Activated CD4-positive, alpha-beta T cell treated with anti-CD3 and anti-CD28 coated beads, Interleukin-2, amount 10 ng/mL, durations not matched to agents 24 days and 14 days (primary cell): ENCODE data around the gene SLC36A1. TPM values are rescaled to one million over a fixed set of nuclear protein-coding genes. Genes with fewer than 3 reads are reported as not detected.
"Not testable (repeated sequence)": the region's sequence is repeated elsewhere in the genome, so short reads cannot be mapped to it uniquely, and the experiment has no call there.

Experiments used
- DNase-seq: peaks from one replicate; pipeline ENCODE4 v3.0.0; 2022
- H3K27ac Mint-ChIP-seq: one replicate; pipeline ENCODE4 v1.8.0; 2022; ENCODE audit warnings: mild to moderate bottlenecking, mixed read lengths
- H3K27me3 Mint-ChIP-seq: one replicate; pipeline ENCODE4 v1.8.0; 2022; ENCODE audit warnings: mixed read lengths
- H3K36me3 Mint-ChIP-seq: one replicate; pipeline ENCODE4 v1.8.0; 2022; ENCODE audit warnings: low read depth, mild to moderate bottlenecking, mixed read lengths
- H3K4me1 Mint-ChIP-seq: one replicate; pipeline ENCODE4 v1.8.0; 2021; ENCODE audit warnings: mixed read lengths
- H3K4me3 Mint-ChIP-seq: one replicate; pipeline ENCODE4 v1.8.0; 2022; ENCODE audit warnings: mild to moderate bottlenecking, moderate library complexity, mixed read lengths
- H3K9me3 Mint-ChIP-seq: one replicate; pipeline ENCODE4 v1.8.0; 2021; ENCODE audit warnings: mixed read lengths
- intact Hi-C: fragments of 100-400 bp; cut with micrococcal nuclease; formaldehyde crosslinking; loops from one replicate; pipeline ENCODE4 v1.15.1; 2023
- total RNA-seq: library from RNA; stranded (reverse); gene quantifications from 2 replicates; pipeline ENCODE4 v1.2.3, GENCODE V29; 2022

Gene SLC36A1
- total RNA-seq = 7.2 and 7.8 TPM in 2 replicates

DNA sequence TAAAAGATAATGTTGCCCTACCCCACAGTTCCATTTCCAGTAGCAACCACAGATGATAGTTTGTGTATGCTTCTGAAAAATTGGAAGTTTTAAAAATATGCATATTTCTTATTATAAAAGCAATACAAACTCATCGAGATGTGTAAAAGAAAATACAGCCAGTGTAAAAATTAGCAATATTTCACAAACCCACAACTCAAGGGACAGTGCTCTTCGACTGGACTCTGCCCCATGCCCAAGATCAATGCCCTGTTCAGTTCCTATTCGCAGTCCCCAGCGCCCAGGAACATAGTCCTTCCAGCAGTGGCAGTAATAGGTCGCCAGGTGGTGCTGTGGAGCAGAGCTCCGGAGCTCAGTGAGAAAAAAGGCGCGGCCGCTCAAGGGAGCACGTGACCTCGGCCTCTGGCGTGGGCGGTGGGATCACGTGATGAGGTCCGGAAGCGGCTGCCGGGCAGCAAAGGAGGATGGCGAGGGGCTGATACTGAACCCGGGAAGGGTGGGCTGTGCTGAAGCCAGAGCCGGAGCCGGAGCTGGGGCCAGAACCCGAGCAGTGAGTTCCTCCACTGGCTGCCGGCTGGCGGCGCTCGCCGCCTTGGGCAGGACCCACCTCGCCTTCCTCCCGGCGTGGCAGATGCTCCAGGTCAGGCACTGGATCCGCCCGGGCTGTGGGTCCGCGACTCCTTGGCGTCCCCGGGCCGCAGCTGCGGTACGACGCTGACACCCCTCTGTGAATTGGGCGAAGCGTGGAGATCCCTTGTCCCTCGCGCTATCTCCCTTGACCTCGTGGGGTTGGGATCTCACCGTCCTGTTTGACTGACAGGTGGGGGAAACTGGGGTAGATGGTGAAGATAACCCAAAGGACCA, at the start of gene SLC36A1:
Gene SLC36A1 (plus strand): TSS at position 430 of the 864 bp plus-strand sequence. CDS start 11,190 bp downstream, outside the sequence.
- no peaks in the 10 kb centered on the region for H3K9me3 Mint-ChIP-seq
- H3K27me3 Mint-ChIP-seq = peaks cover 43% of the 10 kb centered on the region

DNA sequence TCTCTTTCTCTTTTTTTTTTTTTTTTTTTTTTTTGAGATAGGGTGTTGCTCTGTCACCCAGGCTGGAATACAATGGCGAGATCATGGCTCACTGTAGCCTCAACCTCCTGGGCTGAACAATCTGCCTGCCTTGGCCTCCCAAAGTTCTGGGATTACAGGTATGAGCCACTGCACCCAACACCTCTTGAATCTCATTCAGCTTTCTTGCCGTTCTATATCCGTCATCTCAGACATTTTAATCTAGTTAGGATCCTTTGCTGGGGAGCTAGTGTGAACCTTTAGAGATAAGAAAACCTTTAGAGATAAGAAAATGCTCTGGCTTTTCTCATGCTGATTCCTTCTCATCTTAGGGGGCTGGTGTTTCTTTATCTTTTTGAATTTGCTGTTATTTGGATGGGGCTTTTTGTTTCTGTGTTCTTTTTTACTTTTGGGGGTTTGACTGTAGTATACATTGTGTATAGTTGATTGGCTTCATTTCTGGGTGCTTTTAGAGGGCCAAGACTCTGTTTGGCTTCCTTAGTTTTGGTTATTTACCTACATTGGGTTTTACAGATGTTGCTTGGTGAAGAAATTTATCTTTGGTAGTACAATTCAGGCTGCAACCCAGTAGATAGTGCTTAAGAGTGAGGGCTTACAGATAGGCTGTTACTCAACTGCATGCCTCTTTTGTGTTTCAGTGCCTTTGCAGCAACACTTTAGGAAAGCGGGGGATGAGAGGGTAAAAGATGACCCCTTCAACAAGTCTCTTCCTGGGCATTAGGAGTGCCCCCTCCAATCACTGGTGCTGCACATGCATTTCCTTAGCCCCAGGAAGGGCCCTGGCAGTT, 41.9 kb upstream of the SLC36A1 start:
- Mint-ChIP-seq H3K27ac (no peak overlapping the region), H3K9me3 (peaks cover 11% of the 10 kb centered on the region), H3K36me3 (no peaks in the 10 kb centered on the region), H3K4me1 (peaks cover 3% of the 10 kb centered on the region), H3K4me3 (no peak overlapping the region), H3K27me3 (peaks cover 29% of the 10 kb centered on the region)
- intact Hi-C loops = no loop called here
- no peak for DNase-seq

More for the DNA sequence above, at the start of gene SLC36A1:
- DNase-seq = peak; percentile 98
- H3K4me1 Mint-ChIP-seq = peaks cover 19% of the 10 kb centered on the region
- intact Hi-C loops = loop anchor here (1.0 to 10.0 kb wide), 6 partner anchors 15 to 324 kb away; partner anchors contain the start of gene G3BP1
- H3K36me3 Mint-ChIP-seq = peaks cover 4% of the 10 kb centered on the region
- peak within 1 kb of the TSS; percentile 92 for H3K4me3 Mint-ChIP-seq
- peak within 1 kb of the TSS; percentile 93 for H3K27ac Mint-ChIP-seq

DNA sequence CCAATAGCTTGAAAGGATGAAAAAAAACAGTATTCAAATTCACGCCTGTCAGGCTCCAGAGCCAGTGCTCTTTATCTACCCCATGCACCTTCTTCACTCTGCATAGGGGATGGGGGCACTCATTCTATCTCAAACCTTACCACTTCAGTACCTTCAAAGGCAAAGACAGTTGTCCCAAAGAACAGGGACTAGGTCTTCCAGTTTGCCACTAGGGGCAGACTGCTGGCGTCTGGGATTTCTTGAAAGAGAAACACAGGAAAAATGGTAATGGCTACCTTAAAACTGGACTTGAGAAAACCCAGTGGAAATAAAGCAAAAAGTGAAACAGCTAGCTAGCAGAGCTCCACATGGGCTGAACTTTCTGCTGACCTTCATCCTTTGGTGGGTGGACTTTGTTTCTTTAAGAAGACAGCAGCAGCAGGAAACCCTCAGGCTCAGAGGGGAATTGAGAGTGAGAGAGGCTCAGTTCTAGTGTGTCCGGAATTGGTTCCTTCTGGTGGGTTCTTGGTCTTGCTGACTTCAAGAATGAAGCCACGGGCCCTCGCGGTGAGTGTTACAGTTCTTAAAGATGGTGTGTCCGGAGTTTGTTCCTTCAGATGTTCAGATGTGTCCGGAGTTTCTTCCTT, 41.0 kb upstream of the SLC36A1 start:
- Mint-ChIP-seq H3K9me3 (peaks cover 11% of the 10 kb centered on the region), H3K27ac (no peak overlapping the region), H3K4me1 (peaks cover 3% of the 10 kb centered on the region), H3K4me3 (no peak overlapping the region), H3K36me3 (no peaks in the 10 kb centered on the region), H3K27me3 (peaks cover 25% of the 10 kb centered on the region)
- intact Hi-C loops = no loop called here
- DNase-seq = no peak

DNA sequence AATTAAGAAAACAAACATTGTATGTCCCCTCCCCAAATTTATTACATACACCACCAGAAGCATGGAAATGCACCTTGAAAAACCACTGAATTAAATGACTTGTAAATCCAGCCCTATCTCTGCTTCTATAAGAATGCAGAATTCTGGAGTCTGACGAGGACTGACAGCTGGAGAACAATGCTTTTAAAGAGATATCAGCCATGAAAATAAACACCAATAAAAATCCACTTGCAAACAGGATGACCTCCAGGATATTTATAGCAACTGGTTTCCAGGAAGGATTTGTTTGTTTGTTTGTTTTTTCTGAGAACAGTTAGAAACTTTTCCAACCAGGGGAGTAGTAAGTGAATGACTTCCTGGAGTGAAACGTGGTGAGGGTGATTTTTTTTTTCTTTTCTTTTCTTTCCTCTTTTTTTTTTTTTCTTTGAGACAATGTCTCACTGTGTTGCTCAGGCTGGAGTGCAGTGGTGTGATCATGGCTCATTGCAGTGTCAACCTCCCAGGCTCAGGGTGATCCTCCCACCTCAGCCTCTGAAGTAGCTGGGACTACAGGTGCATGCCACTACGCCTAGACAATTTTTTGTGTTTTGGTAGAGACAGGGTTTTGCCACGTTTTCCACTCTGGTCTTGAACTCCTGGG, 38.7 kb upstream of the SLC36A1 start:
- Mint-ChIP-seq H3K27ac (no peak overlapping the region), H3K4me1 (peaks cover 3% of the 10 kb centered on the region), H3K27me3 (peaks cover 20% of the 10 kb centered on the region), H3K36me3 (no peaks in the 10 kb centered on the region), H3K9me3 (no peaks in the 10 kb centered on the region), H3K4me3 (no peak overlapping the region)
- intact Hi-C loops = no loop called here
- DNase-seq = no peak

DNA sequence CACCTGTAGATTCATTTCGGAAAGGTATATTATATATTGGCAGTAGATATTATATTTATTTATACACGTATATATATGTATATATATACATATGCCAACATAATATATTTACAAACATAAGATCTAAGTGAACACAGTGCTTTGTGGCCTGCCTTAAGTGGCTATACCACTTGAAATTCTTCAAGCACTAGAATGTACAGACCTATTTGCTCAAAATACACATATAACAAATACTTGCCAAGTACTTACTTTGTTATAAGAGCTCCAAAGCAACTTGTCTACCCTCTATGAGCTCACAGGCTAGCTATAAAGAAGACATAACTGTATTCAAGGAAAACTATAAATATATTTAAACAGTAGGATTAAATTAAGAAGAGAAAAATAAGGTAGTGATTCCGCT, 33.6 kb upstream of the SLC36A1 start:
- H3K27me3 Mint-ChIP-seq = peaks cover 13% of the 10 kb centered on the region
- no peak for DNase-seq
- peaks cover 13% of the 10 kb centered on the region for H3K9me3 Mint-ChIP-seq
- no peaks in the 10 kb centered on the region for H3K4me1 Mint-ChIP-seq
- no peak overlapping the region for H3K4me3 Mint-ChIP-seq
- peaks cover 1% of the 10 kb centered on the region for H3K36me3 Mint-ChIP-seq
- no peak overlapping the region for H3K27ac Mint-ChIP-seq
- intact Hi-C loops = no loop called here

DNA sequence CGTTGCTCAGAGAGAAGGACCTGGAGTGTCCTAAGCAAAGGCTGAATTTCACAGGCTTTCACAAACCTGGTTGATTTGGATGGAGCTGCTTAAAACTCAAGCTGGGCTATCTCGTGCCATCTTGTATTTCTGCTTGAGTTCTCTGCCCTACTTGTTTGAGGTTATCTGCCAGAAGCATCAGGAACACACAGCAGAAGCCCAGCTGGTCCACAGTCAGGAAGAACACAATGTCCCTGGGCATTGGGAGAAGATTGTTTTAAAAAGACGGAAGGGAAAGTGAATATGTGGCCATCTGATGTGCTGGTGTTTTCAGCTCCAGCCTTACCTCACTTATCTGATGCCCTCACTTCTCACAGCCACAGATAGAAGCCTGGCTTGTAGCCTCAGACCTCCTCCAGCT, 32.9 kb upstream of the SLC36A1 start:
- Mint-ChIP-seq H3K9me3 (peaks cover 17% of the 10 kb centered on the region), H3K4me3 (no peak overlapping the region), H3K36me3 (peaks cover 1% of the 10 kb centered on the region), H3K4me1 (no peaks in the 10 kb centered on the region), H3K27ac (no peak overlapping the region), H3K27me3 (peaks cover 13% of the 10 kb centered on the region)
- intact Hi-C loops = no loop called here
- no peak for DNase-seq

DNA sequence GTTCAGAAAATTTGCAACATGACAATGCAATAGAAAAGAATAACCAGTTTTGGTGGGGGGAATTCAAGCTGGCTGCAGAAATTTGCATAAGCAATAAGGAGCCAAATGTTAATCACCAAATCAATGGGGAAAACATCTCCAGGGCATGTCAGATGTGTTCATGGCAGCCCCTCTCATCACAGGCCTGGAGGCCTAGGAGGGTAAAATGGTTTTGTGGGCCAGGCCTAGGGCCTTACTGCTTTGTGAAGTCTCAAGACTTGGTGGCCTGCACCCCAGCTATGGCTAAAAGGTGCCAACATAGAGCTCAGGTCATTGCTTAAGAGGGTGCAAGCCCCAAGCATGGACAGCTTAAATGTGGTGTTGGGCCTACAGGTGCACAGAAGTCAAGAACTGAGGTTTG, 29.7 kb upstream of the SLC36A1 start:
- Mint-ChIP-seq H3K4me3 (no peak overlapping the region), H3K27me3 (peaks cover 3% of the 10 kb centered on the region), H3K9me3 (peaks cover 17% of the 10 kb centered on the region), H3K36me3 (peaks cover 1% of the 10 kb centered on the region), H3K4me1 (no peaks in the 10 kb centered on the region), H3K27ac (no peak overlapping the region)
- intact Hi-C loops = no loop called here
- no peak for DNase-seq

DNA sequence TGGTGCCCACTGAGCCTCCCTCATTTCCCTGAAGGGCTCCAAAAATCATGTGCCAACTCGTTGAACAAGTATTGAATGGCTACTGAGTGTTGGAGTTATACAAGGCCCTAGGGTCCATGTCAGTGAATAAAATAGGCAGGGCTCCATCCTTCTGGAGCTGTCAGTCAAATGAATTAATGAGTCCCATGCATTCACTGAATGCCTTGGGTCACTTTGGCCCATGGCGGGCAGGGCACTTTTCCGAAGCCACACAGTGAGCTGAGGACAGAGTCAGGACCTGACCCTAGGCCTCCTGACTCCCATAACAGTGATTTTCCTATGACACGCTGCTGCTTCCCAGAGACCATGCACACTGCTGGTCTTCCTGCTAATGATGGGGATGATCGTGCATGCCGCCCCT, 27.3 kb upstream of the SLC36A1 start:
- Mint-ChIP-seq H3K27ac (no peak overlapping the region), H3K9me3 (peaks cover 17% of the 10 kb centered on the region), H3K36me3 (peaks cover 1% of the 10 kb centered on the region), H3K4me3 (no peak overlapping the region), H3K27me3 (peaks cover 7% of the 10 kb centered on the region), H3K4me1 (no peaks in the 10 kb centered on the region)
- intact Hi-C loops = no loop called here
- DNase-seq = no peak

DNA sequence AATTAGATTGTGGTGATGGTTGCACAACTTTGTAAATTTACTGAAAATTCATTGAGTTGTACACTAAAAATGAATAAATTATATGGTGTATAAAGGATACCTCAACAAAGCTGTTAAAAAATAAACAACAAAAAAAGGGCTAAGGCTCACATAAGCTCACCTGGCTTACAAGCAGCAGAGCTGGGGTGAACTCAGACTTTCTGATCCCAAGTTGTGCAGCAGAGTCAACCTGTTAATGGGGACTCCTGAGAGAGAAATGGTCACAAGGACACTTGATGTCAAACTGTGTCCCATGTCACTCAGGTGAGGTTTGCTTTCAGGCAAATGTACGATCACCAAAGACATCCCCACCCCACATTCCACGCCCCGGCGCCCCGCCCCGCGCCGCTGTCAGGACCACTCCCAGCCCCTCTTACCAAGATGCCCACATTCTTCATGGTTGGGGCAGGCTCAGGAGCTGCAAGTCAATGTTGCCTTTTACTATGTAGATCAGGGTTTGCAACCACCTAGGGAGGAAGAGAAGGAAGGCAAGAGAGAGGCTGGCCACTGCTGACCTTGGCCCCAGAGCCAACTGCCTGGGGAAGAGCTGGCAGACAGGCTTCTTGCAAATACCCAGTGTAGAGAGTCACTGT, 22.4 kb upstream of the SLC36A1 start:
- H3K27me3 Mint-ChIP-seq = peaks cover 10% of the 10 kb centered on the region
- no peaks in the 10 kb centered on the region for H3K9me3 Mint-ChIP-seq
- H3K4me1 Mint-ChIP-seq = no peaks in the 10 kb centered on the region
- H3K4me3 Mint-ChIP-seq = no peak overlapping the region
- DNase-seq = no peak
- H3K36me3 Mint-ChIP-seq = no peaks in the 10 kb centered on the region
- intact Hi-C loops = no loop called here
- H3K27ac Mint-ChIP-seq = no peak overlapping the region

DNA sequence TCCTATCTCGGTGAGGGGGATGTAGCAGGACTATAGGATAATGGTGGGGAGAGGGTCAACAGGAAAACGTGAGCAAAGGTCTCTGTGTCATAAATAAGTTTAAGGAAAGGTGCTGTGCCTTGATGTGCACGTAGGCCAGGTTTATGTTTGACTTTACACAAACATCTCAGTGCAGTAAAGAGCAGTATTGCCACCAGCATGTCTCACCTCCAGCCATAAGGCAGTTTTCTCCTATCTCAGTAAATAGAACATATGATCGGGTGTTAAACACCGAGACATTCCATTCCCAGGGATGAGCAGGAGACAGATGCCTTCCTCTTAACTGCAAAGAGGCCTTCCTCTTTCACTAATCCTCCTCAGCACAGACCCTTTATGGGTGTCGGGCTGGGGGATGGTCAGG, 21.1 kb upstream of the SLC36A1 start:
- not testable (repeated sequence) for H3K27ac Mint-ChIP-seq, H3K27me3 Mint-ChIP-seq, H3K4me1 Mint-ChIP-seq

DNA sequence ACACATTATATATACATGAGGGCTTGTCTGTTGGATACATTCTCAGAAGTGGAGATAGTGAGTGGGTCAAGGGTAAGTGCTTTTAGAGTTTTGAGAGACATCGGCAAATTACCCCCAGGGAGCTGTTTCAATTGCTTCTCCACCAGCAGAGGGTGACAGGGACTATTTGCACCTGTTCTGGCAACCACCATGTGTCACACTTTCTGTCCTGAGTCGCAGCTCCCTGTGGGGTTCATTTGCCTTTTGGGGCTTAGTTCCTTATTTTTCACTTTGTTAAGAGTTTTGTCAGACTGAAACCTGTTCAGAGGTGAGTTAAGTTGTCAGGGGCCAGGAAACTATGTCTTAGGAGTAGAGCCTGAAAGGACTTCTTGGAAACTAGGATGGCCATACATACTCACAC, 20.1 kb upstream of the SLC36A1 start:
- no peak for DNase-seq
- H3K36me3 Mint-ChIP-seq = no peaks in the 10 kb centered on the region
- intact Hi-C loops = no loop called here
- peaks cover 10% of the 10 kb centered on the region for H3K27me3 Mint-ChIP-seq
- H3K4me3 Mint-ChIP-seq = no peak overlapping the region
- H3K4me1 Mint-ChIP-seq = no peaks in the 10 kb centered on the region
- no peak overlapping the region for H3K27ac Mint-ChIP-seq
- H3K9me3 Mint-ChIP-seq = no peaks in the 10 kb centered on the region

More for the DNA sequence above, 21.1 kb upstream of the SLC36A1 start:
- H3K4me3 Mint-ChIP-seq, H3K9me3 Mint-ChIP-seq, H3K36me3 Mint-ChIP-seq, DNase-seq, intact Hi-C loops: not testable (repeated sequence)

DNA sequence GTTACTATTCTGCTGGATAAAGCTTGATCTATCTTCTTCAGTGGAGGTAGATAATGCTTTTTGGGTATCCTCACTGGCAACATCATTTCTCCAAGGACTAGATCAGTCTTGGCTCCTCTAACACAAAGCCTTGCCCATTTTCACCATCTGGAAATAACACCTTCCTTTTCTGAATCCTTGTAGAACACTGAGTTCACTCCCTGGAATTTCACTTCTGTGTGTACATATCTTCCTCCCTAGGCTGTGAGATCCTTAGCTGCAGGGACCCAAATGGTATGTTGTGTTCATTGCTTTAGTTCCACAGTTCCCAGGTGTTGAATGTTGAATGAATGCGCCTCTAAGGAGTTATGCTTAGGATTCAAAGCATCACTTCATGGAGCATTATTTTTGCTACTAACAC, 16.7 kb upstream of the SLC36A1 start:
- intact Hi-C loops = no loop called here
- Mint-ChIP-seq H3K4me3 (no peak overlapping the region), H3K9me3 (no peaks in the 10 kb centered on the region), H3K4me1 (no peaks in the 10 kb centered on the region), H3K27ac (no peak overlapping the region), H3K27me3 (peaks cover 7% of the 10 kb centered on the region), H3K36me3 (no peaks in the 10 kb centered on the region)
- no peak for DNase-seq

DNA sequence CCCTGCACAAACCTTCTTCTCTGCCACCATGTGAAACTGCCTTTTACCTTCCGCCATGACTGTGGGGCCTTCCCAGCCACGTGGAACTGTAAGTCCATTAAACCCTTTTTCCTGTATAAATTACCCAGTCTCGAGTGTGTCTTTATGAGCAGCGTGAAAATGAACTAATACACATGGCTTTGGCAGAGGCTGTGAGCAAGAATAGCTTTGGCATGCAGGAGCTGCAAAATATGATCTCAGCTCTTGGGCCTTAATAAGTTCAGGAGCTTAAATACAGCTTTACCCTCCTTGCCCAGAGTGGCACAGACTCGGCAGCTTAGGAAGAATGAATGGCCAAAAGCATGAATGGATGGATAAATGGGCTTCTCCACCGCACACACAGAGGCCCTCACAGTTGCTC, 15.7 kb upstream of the SLC36A1 start:
- no peak overlapping the region for H3K4me3 Mint-ChIP-seq
- no peaks in the 10 kb centered on the region for H3K9me3 Mint-ChIP-seq
- H3K4me1 Mint-ChIP-seq = no peaks in the 10 kb centered on the region
- DNase-seq = no peak
- intact Hi-C loops = no loop called here
- peaks cover 7% of the 10 kb centered on the region for H3K27me3 Mint-ChIP-seq
- H3K27ac Mint-ChIP-seq = no peak overlapping the region
- no peaks in the 10 kb centered on the region for H3K36me3 Mint-ChIP-seq
